HG03066 (cell line): ENCODE data around the gene RCC1.
A peak's percentile ranks its signal among the peaks of the same experiment; 100 is the strongest.
"Not testable (repeated sequence)": the region's sequence is repeated elsewhere in the genome, so short reads cannot be mapped to it uniquely, and the experiment has no call there.

Experiments
- ATAC-seq: cut with Tn5 transposase; IDR thresholded peaks from one replicate; pipeline ENCODE4 v1.9.1; 2021; ENCODE audit warnings: low read depth; ENCODE audit not compliant: unreplicated experiment

Gene RCC1

DNA sequence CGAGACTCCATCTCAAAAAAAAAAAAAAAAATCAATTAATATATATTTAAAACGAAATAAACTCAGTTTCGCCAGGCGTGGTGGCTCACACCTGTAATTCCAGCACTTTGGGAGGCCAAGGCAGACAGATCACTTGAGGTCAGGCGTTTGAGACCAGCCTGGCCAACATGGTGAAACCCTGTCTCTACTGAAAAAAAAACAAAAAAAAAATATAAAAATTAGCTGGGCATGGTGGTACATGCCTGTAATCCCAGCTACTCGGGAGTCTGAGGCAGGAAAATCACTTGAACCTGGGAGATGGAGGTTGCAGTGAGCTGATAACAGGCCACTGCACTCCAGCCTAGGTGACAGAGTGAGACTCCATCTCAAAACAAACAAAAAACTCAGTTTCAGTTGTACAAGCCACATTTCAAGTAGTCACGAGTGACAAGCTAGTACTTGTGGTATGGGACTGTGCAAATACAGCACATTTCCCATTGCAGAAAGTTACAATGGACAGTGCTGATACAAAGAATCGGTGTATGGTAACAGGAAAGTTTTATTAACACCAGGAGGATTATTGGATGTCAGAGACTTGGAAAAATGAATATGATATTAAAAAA lies 35.7 kb downstream of the RCC1 start:
- ATAC-seq, result not testable (repeated sequence)

DNA sequence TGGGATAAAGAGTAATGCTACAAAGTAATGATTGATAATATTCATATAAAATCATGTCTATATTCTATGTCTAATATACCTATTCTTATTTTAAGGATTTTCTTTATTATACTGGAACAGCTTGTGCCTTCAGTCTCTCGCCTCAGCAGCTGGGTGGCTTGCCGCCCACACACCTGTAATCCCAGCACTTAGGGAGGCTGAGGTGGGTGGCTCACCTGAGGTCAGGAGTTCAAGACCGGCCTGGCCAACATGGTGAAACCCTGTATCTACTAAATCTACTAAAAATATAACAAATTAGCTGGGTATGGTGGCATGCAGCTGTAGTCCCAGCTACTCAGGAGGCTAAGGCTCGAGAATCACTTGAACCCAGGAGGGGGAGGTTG lies 39.4 kb downstream of the RCC1 start:
- ATAC-seq, result no peak

DNA sequence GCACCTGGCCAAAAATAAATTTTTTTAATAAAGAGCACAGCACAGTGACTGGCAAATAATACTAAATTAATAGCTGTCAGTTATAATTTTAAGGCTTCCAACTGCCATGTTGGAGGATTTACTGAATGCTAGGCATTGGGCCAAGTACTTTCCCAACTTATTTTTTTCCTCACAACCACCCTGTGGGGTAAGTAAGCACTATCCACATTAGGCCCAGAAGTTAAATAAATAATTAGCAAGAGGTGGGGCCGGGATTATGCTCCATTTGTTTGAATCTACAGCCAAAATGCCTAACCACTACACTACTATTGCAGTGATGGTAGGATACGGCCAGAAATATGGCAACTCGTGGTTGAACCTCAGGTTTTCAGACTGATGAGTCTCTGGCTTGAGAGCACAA lies 42.5 kb downstream of the RCC1 start:
- ATAC-seq, result no peak

DNA sequence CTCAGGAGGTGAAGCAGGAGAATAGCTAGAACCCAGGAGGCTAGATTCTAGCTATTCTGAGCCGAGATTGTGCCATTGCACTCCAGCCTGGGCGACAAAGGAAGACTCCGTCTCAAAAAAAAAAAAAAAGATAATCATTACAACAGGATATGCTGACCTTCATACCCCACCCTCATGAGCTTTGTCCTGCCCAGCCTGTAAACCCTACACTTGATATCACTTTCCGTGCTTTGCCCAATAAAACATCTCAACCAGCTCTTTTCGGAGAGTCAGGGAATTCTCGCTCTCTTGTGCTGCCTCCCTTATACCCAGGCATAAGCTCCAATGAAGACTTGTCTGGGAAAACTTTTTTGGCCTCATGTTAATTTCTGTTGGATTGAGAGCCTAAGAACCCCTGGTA lies 45.5 kb downstream of the RCC1 start:
- ATAC-seq, result no peak

DNA sequence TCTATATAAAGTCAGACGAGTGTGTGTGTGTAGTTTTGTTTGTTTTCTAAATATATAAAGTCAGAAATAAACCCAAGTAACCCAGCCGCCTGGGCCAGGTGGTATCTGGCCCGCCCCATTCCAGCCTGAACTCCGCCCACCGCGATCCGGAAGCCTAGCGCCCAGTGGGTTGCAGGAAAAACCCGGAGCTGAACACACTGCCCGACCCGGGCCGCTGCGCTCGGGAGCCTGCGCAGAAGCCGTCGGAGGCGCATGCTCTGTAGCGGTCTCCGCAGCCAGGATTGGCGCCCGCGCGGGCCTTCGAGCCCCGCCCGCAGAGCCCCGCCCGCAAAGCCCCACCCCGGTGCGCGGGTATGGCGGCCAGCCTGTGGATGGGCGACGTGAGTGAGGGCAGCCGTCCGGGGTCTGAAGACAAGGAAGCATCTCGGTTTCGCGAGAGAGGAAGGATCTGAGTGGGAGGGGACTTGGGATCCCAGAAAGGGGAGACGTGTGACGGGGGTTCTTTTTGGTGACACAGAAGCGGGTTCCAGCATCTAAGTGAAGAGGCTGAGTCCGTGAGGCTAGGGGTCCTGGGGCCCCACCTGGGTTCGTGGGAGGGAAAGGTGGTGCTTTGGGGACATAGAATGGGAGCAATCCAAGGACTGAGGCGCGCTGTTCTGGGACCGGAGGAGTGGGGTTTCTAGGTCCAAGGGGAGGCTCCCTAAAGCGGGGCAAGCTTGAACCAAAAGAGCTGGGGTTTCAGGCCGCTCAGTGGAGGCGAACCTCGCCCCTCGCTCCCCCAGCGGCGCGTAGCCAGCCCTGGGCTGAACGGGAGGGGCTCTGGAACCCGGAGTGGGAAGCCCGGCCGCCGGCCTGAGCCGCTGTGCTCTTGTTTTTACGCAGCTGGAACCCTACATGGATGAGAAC lies 47.2 kb downstream of the RCC1 start, which contains the start of gene TRNAU1AP:
Gene TRNAU1AP (plus strand): TSS at position 328 of the 906 bp plus-strand sequence. CDS start 26 bp downstream, at position 354.
- peak; percentile 80 for ATAC-seq

DNA sequence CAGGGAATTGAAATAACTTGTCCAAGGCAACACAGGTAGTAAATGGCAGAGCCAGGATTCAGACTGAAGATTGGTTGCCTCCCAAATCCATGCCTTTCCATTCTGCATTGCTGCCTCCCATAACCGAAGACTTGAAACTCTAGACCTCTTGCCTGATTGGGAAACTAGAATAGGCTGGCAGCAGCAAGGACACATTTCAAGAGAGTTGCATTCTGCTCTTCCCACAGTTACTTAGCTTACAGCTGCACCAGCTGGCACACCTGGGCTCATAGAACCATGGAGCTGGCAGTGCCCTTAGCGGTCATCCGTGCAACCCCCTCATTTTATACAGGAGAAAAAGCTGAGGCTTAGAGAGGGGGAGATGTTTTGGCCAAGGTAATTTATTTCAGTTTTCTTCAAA lies 55.0 kb downstream of the RCC1 start:
- no peak for ATAC-seq

DNA sequence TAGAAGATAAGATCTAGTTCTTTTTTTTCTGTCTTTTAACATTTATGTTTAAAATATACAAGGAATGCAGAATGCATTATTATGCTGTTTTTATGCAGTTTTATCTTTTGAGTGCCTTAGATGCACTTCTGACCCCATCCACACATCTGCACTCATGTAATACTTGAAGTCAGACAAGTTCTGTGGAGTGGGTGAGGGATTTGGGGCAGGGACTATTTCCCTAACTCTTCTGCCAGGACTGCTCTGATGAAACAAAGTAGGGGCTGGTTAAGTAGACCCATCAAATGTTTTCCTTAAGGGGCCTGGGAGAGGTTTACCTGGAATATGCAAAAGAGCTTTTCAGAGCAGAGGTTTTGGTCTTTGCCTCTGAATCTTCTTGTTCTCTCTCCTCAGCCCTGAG lies 58.5 kb downstream of the RCC1 start:
- ATAC-seq, result no peak

DNA sequence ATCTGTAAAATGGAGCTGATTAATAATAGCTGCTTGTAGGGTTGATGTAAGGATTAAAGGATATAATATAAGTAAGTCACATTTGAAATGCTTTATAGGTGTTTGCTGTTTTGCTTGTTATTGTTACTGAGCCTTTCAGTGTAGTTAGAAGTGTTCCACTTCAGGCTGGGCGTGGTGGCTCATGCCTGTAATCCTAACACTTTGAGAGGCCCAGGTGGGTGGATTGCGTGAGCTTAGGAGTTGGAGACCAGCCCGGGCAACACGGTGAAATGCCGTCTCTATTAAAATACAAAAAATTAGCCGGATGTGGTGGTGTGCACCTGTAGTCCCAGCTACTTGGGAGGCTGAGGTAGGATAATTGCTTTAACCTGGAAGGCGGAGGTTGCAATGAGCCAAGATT lies 59.2 kb downstream of the RCC1 start:
- no peak for ATAC-seq

DNA sequence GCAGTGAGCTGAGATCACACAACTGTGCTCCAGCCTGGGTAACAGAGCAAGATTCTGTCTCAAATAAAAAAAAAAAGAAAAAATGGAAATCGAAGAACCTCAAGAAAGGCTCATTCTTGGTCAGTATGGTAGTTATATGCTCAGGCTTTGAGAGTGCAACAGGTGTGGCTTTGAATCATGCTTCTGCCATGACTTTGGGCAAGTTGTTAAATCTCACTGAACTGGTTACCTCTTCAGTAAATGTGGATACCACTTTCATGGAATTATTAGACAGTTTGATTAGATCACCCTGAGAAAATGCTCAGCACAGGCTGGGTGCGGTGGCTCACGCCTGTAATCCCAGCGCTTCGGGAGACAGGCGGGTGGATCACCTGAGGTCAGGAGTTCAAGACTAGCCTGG lies 59.9 kb downstream of the RCC1 start:
- no peak for ATAC-seq

DNA sequence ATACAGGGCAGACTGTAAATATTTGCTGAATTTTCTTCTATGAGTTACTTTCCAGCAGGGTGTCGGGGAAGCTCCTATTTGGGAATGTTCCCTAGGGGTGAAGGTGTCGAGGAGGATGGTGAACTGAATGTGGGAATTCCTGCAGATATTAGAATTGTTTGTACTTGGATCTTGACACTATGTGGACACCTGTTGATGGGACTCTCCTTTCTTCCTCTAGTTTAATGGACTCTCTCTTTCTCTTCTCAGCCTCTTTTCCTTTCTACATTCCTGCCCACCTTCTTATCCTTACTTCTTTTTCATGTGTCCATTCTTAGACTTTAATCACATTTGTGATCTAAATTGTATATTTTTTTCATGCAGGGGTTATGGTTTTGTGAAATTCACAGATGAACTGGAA lies 61.1 kb downstream of the RCC1 start:
- ATAC-seq, result no peak

DNA sequence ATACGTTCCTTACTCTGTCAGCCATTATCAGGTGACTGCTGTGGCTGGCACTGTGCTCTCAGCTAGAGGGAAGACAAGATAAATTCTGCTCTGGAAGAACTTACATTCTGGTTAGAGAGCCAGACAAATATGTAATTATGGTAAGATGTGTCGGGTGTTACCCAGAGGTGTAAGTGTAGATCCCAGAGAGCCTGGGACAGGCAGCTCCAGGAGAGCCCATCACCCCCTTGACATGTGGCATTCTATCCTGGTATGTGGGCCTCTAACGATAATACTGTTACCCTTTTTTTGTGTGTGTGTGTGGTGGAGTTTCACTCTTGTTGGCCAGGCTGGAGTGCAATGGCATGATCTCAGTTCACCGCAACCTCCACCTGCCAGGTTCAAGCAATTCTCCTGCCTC lies 66.1 kb downstream of the RCC1 start:
- ATAC-seq, result no peak

DNA sequence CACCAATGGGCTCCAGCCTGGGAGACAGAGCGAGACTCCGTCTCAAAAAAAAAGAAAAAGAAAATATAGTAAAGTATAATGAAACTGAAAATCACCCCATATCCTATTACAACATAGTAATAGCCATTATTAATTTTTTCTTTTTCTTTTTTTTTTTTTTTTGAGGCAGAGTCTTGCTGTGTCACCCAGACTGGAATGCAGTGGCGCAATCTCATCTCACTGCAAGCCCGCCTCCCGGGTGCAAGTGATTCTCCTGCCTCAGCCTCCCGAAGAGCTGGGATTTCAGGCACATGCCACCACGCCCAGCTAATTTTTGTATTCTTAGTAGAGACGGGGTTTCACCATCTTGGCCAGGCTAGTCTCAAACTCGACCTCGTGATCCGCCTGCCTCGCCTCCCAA lies 67.0 kb downstream of the RCC1 start:
- ATAC-seq, result not testable (repeated sequence)

DNA sequence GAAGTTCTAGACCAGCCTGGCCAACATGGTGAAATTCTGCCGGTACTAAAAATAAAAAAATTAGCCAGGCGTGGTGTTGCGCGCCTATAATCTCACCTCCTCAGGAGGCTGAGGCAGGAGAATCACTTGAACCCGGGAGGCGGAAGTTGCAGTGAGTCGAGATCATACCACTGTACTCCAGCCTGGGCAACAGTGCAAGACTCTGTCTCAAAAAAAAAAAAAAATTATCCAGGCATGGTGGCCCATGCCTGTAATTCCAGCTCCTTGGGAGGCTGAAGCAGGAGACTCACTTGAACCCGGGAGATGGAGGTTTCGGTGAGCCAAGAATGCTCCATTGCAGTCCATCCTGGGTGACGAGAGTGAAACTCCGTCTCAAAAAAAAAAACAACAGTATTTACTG lies 67.7 kb downstream of the RCC1 start:
- ATAC-seq, result no peak

DNA sequence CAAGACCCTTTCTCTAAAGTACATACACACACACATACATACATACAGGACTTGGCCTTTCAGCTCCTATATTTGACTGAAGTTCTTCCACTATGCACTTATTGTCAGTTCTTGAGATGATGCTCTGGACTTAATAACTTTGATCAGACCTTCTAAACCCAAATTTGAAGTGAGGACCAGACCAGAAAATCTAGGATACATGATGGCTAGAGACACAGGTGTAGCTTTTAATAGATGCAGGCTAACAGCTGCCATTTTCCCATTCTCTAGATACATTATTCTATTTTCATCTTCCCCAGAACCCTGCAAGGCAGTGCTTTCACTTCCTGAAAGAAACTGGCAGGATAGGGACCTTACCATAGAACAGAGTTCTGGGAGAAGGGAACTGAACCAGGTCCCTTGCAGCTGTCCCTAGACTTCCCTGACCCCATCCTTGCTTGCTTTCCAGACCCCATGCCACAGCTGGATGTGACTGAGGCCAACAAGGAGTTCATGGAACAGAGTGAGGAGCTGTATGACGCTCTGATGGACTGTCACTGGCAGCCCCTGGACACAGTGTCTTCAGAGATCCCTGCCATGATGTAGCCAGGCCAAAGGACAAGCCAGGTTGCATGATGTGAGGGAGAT lies 71.3 kb downstream of the RCC1 start:
- ATAC-seq, result no peak

DNA sequence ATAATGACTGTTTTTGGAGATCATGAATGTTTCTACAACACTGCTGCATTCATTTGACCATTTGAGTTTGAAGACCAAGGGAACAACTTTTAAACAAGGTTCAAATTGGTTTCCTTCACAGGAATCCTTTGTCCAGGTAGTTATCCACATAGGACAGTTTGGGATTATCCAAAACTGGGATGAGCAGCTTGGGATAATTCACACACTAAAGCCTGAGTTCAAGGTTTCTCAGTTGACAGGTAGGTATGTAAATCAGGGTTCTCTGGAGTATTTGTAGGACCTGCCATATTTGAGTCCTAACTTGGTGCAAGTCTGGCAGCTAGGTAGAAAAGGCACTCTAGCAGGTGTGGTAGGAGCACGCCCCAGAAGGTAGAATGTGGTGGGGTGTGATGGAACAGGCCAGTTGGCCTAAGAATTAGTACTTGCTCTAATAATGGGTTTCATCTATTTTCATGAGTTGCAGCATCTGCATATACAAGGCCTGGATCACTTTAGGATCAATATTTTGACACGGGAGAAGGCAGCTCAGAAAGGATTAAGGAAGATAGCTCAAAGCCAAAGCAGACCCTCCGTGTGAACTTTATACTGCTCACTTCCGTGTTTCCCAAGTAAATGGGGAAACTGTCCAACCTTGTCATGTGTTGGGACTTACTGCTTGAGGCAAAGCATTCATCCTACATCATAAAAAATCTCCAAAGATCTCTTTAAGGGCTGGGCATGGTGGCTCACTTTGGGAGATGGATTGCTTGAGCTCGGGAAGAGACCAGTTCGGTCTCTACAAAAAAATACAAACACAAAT lies 72.1 kb downstream of the RCC1 start:
- ATAC-seq, result no peak

DNA sequence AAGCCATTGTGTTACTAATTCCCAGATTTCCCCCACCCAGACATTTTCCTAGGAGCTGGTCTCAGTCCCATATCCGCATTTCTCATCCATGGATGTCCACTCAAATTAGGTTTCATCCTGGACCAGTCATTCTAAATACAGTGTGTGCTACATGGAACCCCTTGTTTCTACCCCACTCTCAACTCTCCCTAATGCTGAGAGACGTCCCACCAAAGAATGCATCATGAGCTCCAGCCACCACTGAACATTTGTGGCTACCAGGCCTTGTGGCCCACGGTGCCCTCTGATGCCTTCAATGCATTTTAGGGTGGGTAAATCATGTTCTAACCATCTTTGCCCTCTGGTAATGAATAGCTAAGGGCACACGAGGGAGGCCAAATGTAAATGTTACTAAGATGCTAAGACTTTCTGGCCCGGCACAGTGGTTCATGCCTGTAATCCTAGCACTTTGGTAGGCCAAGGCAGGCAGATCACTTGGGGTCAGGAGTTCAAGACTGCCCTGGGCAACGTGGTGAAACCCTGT lies 72.9 kb downstream of the RCC1 start:
- no peak for ATAC-seq

DNA sequence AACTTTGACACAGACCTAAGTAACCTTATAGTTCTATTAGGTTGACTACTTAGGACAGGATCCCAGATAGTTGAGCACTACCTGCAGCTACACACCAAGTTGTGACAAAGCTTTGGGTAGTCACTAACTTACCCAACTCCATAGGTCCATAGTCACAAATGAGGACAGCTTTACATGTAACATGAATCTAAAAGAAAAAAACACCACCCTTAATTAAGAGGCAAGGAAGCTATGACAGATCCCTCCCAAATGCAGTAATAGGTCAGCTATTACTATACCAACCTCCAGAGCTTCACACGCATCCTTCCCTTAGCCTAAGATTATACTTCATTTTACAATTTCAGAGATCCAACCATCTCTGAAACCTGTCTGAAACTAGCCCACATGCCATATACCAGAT lies 73.6 kb downstream of the RCC1 start:
- ATAC-seq, result no peak

DNA sequence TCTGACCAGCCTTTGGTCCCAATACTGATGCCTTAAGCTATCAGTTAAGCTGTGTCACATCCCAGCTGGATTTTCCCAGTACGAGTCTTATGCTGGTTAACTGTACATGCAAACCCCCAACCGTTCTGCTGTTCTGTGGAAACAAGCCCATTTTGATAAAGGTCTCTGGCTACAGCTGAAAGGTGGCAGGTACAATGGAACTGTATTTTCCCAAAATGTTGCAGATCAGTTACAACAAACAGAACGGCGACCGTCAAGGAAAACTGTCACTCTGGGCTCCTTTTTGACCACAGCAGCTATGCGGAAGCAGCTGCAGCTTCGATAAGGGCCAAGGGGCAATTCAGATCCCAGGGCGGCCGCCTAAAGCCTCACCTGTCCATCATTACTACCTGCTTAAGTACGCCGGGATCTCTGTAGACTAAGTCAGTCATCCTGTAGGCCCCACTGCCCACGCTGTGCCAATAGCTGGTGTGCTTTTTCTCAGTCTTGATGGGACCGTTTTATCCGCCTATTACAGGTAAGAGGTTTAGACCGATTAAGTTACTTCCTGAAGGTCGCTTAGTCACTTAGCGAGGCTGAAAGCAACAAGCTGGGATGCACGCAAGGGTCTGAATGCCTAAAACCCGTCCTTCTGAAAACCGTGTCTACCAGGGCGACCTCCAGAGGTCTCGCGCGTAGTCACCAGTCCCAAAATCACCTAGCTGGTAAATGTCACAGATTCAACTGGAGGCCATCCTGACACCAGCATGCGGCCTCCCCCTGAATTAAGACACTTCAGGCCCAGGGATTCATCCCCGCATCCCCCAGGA lies 75.1 kb downstream of the RCC1 start:
- ATAC-seq, result peak; percentile 31

DNA sequence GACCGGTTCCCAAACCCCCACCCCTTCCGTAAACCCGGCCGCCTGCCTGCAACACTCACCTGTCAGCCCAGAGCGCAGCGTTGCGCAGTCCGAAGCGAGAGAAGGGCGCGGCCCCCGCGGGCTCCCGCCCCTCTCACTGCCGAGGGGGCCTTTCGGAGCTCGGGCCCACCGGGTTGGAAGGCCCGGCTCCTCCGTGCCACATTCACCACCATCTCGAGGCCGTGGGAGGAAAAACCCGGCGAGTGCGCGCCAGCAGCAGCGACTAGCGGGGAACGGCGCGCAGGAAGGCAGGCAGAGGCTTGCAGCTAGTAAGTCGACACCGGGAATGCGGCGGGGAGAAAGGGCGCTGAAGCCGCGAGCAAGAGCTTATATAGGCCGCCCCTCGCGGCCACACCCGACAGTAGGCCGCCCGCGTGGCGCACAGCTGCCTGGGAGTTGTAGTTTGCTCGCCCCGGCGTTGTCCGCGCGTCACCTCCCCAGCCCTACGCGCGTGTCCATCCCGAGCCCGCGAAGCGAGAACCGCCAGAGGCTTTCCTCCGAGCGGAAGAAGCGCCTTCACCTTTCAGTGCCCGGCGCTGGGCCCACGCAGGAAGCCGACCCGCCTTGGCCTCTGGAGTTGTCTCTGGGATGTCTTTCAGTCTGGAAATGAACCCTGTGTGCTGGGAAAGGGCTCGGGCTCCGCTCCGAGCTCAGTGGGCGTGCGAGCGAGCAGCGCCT lies 75.8 kb downstream of the RCC1 start:
- ATAC-seq, result peak; percentile 65
